Renal pelvis (tissue), 4 donors: ENCODE data around the gene NR3C2. TPM values are rescaled to one million over a fixed set of nuclear protein-coding genes. Genes with fewer than 3 reads are reported as not detected.
A peak's percentile ranks its signal among the peaks of the same experiment; 100 is the strongest.
"Not testable (repeated sequence)": the region's sequence is repeated elsewhere in the genome, so short reads cannot be mapped to it uniquely, and the experiment has no call there.

Experiments
- DNase-seq: peaks from one replicate; pipeline ENCODE4 v3.0.0-alpha.2; 2013
- polyA plus RNA-seq, 3 donors: library from polyadenylated mRNA; unstranded; fragments of 120-200 nt; gene quantifications; one replicate each; pipeline ENCODE4 v1.2.1, GENCODE V29; 2013; ENCODE audit not compliant: insufficient read length in 3 of 3

The NR3C2 gene
- polyA plus RNA-seq, 3 donors = 13.1 to 15.9 (median 14.0) TPM

- DNase-seq = no peak
These were observed 271.5 kb downstream of the NR3C2 start for GRCh38 chr4:148170408-148171365.

GRCh38 chr4:148166132-148166591 lies 276.1 kb downstream of the NR3C2 start:
- no peak for DNase-seq

GRCh38 chr4:148164557-148164956 lies 277.7 kb downstream of the NR3C2 start:
- DNase-seq = peak; percentile 62

- DNase-seq = no peak
These were observed 279.2 kb downstream of the NR3C2 start for GRCh38 chr4:148162991-148163390.

GRCh38 chr4:148162519-148162918 lies 279.7 kb downstream of the NR3C2 start:
- no peak for DNase-seq

- DNase-seq = no peak
These were observed 280.6 kb downstream of the NR3C2 start for GRCh38 chr4:148161601-148162000.

- no peak for DNase-seq
These were observed 282.4 kb downstream of the NR3C2 start for GRCh38 chr4:148159793-148160192.

GRCh38 chr4:148154769-148155168 lies 287.4 kb downstream of the NR3C2 start:
- DNase-seq = no peak

- DNase-seq = peak; percentile 76
These were observed 289.2 kb downstream of the NR3C2 start for GRCh38 chr4:148152868-148153625.

GRCh38 chr4:148151806-148152205 lies 290.4 kb downstream of the NR3C2 start:
- DNase-seq = no peak

GRCh38 chr4:148145475-148145874 lies 296.7 kb downstream of the NR3C2 start:
- DNase-seq = no peak

GRCh38 chr4:148143174-148143573 lies 299.0 kb downstream of the NR3C2 start:
- no peak for DNase-seq

GRCh38 chr4:148141501-148141900 lies 300.7 kb downstream of the NR3C2 start:
- no peak for DNase-seq

- DNase-seq = no peak
These were observed 315.4 kb downstream of the NR3C2 start for GRCh38 chr4:148126825-148127224.

- no peak for DNase-seq
These were observed 317.7 kb downstream of the NR3C2 start for GRCh38 chr4:148124512-148124911.

- DNase-seq = not testable (repeated sequence)
These were observed 319.1 kb downstream of the NR3C2 start for GRCh38 chr4:148123161-148123560.

- no peak for DNase-seq
These were observed 322.0 kb downstream of the NR3C2 start for GRCh38 chr4:148120216-148120615.

GRCh38 chr4:148118633-148119032 lies 323.6 kb downstream of the NR3C2 start:
- DNase-seq = no peak

- no peak for DNase-seq
These were observed 324.0 kb downstream of the NR3C2 start for GRCh38 chr4:148118179-148118578.

- no peak for DNase-seq
These were observed 325.2 kb downstream of the NR3C2 start for GRCh38 chr4:148116969-148117368.

- DNase-seq = peak; percentile 62
These were observed 325.9 kb downstream of the NR3C2 start for GRCh38 chr4:148116264-148116663.

- no peak for DNase-seq
These were observed 327.8 kb downstream of the NR3C2 start for GRCh38 chr4:148114436-148114835.
